Endothelial cell (in vitro differentiated cells): ENCODE data around the gene FMN1. TPM values are rescaled to one million over a fixed set of nuclear protein-coding genes. Genes with fewer than 3 reads are reported as not detected.

Source experiments
- DNase-seq: peaks from one replicate; pipeline ENCODE4 v3.0.0; 2021; ENCODE audit warnings: low spot score
- H3K27ac Mint-ChIP-seq: one replicate; pipeline ENCODE4 v1.8.0; 2021; ENCODE audit warnings: mixed read lengths, inconsistent platforms; ENCODE audit not compliant: unreplicated experiment
- H3K27me3 Mint-ChIP-seq: one replicate; pipeline ENCODE4 v1.8.0; 2021; ENCODE audit warnings: mild to moderate bottlenecking, moderate library complexity, mixed read lengths, inconsistent platforms; ENCODE audit not compliant: unreplicated experiment
- H3K36me3 Mint-ChIP-seq: one replicate; pipeline ENCODE4 v1.8.0; 2021; ENCODE audit warnings: mild to moderate bottlenecking, low read depth, mixed read lengths, inconsistent platforms; ENCODE audit not compliant: unreplicated experiment
- H3K4me1 Mint-ChIP-seq: one replicate; pipeline ENCODE4 v1.8.0; 2021; ENCODE audit warnings: mild to moderate bottlenecking, mixed read lengths, inconsistent platforms; ENCODE audit not compliant: unreplicated experiment
- H3K4me3 Mint-ChIP-seq: one replicate; pipeline ENCODE4 v1.8.0; 2021; ENCODE audit warnings: mild to moderate bottlenecking, mixed read lengths, inconsistent platforms; ENCODE audit not compliant: unreplicated experiment
- H3K9me3 Mint-ChIP-seq: one replicate; pipeline ENCODE4 v1.8.0; 2021; ENCODE audit warnings: mixed read lengths, inconsistent platforms; ENCODE audit not compliant: unreplicated experiment
- CTCF ChIP-seq: fragments of 200-600 bp; sonication (generic); IDR thresholded peaks from one replicate; pipeline ENCODE4 v1.5.0; 2021; ENCODE audit warnings: antibody characterized with exemption; ENCODE audit not compliant: unreplicated experiment
- total RNA-seq: library from RNA; stranded (reverse); fragmentation: NEBNext Ultra II Directional; extraction: Animal tissue kit (Norgen Biotek cat#: 25700); gene quantifications from one replicate; pipeline ENCODE4 v1.2.1, GENCODE V29; 2021; ENCODE audit not compliant: unreplicated experiment

The FMN1 gene
- total RNA-seq, 1 donor from 2014 or later, result 1.3 TPM

- no peak for DNase-seq
- Mint-ChIP-seq H3K4me3 (no peak overlapping the region), H3K4me1 (peaks cover 16% of the 10 kb centered on the region), H3K36me3 (no peaks in the 10 kb centered on the region), H3K27me3 (peaks cover 2% of the 10 kb centered on the region), H3K27ac (no peak overlapping the region), H3K9me3 (no peaks in the 10 kb centered on the region)
- no peak for TF ChIP-seq CTCF
These were observed 48.5 kb downstream of the FMN1 start for GRCh38 chr15:33146051-33146450.

GRCh38 chr15:33145447-33145846, 49.1 kb downstream of the FMN1 start:
- Mint-ChIP-seq H3K4me1 (peaks cover 11% of the 10 kb centered on the region), H3K9me3 (no peaks in the 10 kb centered on the region), H3K27ac (no peak overlapping the region), H3K36me3 (no peaks in the 10 kb centered on the region), H3K4me3 (no peak overlapping the region), H3K27me3 (peaks cover 2% of the 10 kb centered on the region)
- no peak for DNase-seq
- TF ChIP-seq CTCF, result no peak

- Mint-ChIP-seq H3K27ac (no peak overlapping the region), H3K9me3 (no peaks in the 10 kb centered on the region), H3K36me3 (no peaks in the 10 kb centered on the region), H3K4me3 (no peak overlapping the region), H3K4me1 (peaks cover 3% of the 10 kb centered on the region), H3K27me3 (no peaks in the 10 kb centered on the region)
- TF ChIP-seq CTCF, result no peak
- DNase-seq, result no peak
These were observed 51.8 kb downstream of the FMN1 start for GRCh38 chr15:33142708-33143107.

GRCh38 chr15:33138000-33138399, 56.5 kb downstream of the FMN1 start:
- Mint-ChIP-seq H3K9me3 (no peaks in the 10 kb centered on the region), H3K4me3 (no peak overlapping the region), H3K27me3 (no peaks in the 10 kb centered on the region), H3K4me1 (no peaks in the 10 kb centered on the region), H3K27ac (no peak overlapping the region), H3K36me3 (no peaks in the 10 kb centered on the region)
- DNase-seq, result no peak
- TF ChIP-seq CTCF, result no peak

GRCh38 chr15:33137101-33137500, 57.4 kb downstream of the FMN1 start:
- DNase-seq, result no peak
- Mint-ChIP-seq H3K9me3 (no peaks in the 10 kb centered on the region), H3K36me3 (no peaks in the 10 kb centered on the region), H3K27ac (no peak overlapping the region), H3K4me3 (no peak overlapping the region), H3K27me3 (no peaks in the 10 kb centered on the region), H3K4me1 (no peaks in the 10 kb centered on the region)
- no peak for TF ChIP-seq CTCF
